ENCODE measurements around the gene DSTN. TPM values are rescaled to one million over a fixed set of nuclear protein-coding genes. Genes with fewer than 3 reads are reported as not detected.

The DSTN gene
- total RNA-seq, 1 experiment from 2014 or later, result 412 TPM

DNA sequence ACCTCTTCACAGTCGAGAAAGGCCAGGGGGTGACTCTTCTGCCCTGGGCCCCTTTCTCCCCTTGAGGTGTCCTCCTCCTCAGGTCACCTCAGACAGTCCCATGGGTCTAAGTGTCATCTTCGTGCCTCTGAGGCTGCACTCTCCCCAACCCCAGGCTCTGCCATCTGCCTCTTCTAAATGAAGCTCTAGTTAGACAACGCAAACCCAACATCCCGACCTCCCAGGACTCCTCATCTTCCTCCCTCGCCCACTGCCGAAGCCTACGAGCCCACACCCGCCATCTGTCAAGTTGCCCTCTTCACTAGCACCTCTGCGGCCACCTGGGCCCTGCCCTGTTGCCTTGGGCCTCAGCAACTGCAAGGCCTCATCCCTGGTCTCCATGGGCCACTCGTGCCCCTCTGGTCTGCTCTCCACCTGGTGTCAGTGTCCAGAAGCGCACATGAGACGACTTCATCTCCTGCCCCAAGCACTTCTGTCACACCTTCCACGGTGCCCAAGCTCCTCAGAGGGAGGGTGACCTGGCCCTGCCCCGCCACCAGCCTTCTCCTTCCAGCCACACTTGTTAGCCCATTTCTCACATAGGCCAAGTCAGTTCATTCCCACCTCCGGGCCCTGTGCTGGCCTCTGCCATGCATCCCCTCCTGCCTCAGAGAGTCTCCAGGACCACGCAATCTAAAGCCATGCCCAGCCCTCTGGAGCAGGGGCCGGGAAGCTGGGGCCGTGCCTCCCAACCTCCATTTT, 58.4 kb downstream of the DSTN start:
- no peaks in the 10 kb centered on the region for H3K27me3 ChIP-seq (ENCODE audit: control insufficient read depth, insufficient read depth, low read length)
- H3K4me3 ChIP-seq (ENCODE audit: low read depth in 2 of 2, low read length in 2 of 2), result no peak overlapping the region
- intact Hi-C loops (cut with micrococcal nuclease; ENCODE audit: unreplicated experiment) (no loop called here), in situ Hi-C loops (cut with HindIII; ENCODE audit: low pct_unique_long_range_greater_than_20kb, low sequenced_read_pairs) (no loop called here)
- ChIA-PET CTCF (no interaction called here), POLR2A (no interaction called here)
- no peaks in the 10 kb centered on the region for H3K4me1 ChIP-seq (ENCODE audit: control insufficient read depth, insufficient read depth, low read length)
- no peak for ATAC-seq
- no peak overlapping the region for H3K27ac ChIP-seq (ENCODE audit: low read length)
- no peaks in the 10 kb centered on the region for H3K9me3 ChIP-seq (ENCODE audit: control insufficient read depth, insufficient read depth, low read depth, low read length)
- TF ChIP-seq POLR2AphosphoS5 (IDR thresholded peaks at IDR 0.05; ENCODE audit: low read depth, low read length), result no peak
- TF ChIP-seq TCF7L2 (IDR thresholded peaks at IDR 0.05; ENCODE audit: low read depth, low read length), result no peak
- TF ChIP-seq CTCF (IDR thresholded peaks at IDR 0.05), result no peak
- TF ChIP-seq REST (IDR thresholded peaks at IDR 0.05; ENCODE audit: insufficient read depth in 1 of 2, low read depth in 2 of 2, low read length in 1 of 2), result no peak
- no peak for TF ChIP-seq SIN3A (IDR thresholded peaks at IDR 0.05; ENCODE audit: borderline replicate concordance, insufficient read depth, low read depth, low read length)
- H3K36me3 ChIP-seq (ENCODE audit: control insufficient read depth, insufficient read depth, low read length), result no peaks in the 10 kb centered on the region; the same call in none of the 2 replicates
- no TSS peak for BruUV-seq (replicated peaks)
- DNase-seq (ENCODE audit: low read depth, low spot score), result no peak

DNA sequence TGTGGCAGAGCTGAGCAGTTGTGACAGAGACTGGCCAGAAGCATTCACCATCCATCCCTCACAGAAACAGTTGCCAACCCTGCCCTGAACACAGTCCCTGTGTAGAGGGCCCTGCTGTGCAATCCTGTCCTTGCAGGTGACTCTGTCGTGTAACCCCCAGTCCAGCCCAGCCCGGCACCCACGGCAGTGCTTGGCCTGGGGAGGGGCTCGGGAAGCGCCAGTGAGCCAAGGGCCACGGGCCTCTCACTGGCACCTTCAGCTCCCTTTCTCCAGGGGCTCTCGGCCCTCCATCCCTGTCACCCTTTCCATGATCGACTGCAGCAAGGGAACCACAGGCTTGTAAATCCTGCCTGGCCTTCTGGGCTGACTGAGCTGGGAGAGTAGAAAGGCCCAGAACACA, 59.1 kb downstream of the DSTN start:
- Histone ChIP-seq H3K27ac (ENCODE audit: low read length) (no peak overlapping the region), H3K4me3 (ENCODE audit: low read depth in 2 of 2, low read length in 2 of 2) (no peak overlapping the region), H3K9me3 (ENCODE audit: control insufficient read depth, insufficient read depth, low read depth, low read length) (no peaks in the 10 kb centered on the region), H3K4me1 (ENCODE audit: control insufficient read depth, insufficient read depth, low read length) (no peaks in the 10 kb centered on the region), H3K27me3 (ENCODE audit: control insufficient read depth, insufficient read depth, low read length) (no peaks in the 10 kb centered on the region), H3K36me3 (ENCODE audit: control insufficient read depth, insufficient read depth, low read length) (no peaks in the 10 kb centered on the region; the same call in none of the 2 replicates)
- BruUV-seq (replicated peaks), result no TSS peak
- ATAC-seq (no peak), DNase-seq (ENCODE audit: low read depth, low spot score) (no peak)
- TF ChIP-seq POLR2AphosphoS5 (IDR thresholded peaks at IDR 0.05; ENCODE audit: low read depth, low read length) (no peak), CTCF (IDR thresholded peaks at IDR 0.05) (no peak), TCF7L2 (IDR thresholded peaks at IDR 0.05; ENCODE audit: low read depth, low read length) (no peak), REST (IDR thresholded peaks at IDR 0.05; ENCODE audit: insufficient read depth in 1 of 2, low read depth in 2 of 2, low read length in 1 of 2) (no peak), SIN3A (IDR thresholded peaks at IDR 0.05; ENCODE audit: borderline replicate concordance, insufficient read depth, low read depth, low read length) (no peak)
- ChIA-PET POLR2A (no interaction called here), CTCF (no interaction called here)
- intact Hi-C loops (cut with micrococcal nuclease; ENCODE audit: unreplicated experiment) (no loop called here), in situ Hi-C loops (cut with HindIII; ENCODE audit: low pct_unique_long_range_greater_than_20kb, low sequenced_read_pairs) (no loop called here)

All from Panc1 (cell line).